ENCODE data around the gene PSMD8. TPM values are rescaled to one million over a fixed set of nuclear protein-coding genes. Genes with fewer than 3 reads are reported as not detected.

PSMD8 gene
- total and polyA plus RNA-seq, 12 donors: 113 to 513 (median 302) TPM

DNA sequence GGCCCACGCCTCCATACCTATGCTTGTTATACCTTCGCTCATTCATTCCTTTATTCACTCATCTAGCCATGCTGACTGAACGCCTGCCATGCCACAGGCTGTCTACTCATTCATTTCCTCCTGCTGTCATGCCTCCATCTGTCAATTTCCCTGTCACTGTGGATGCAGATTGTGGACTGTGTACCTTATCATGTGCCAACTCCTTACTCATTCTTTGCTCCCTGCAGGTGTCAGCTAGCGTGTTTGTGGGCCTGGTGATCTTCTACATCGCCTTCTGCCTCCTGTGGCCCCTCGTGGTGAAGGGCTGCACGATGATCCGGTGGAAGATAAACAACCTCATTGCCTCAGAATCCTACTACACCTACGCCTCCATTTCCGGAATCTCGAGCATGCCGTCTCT is 4.1 kb upstream of the PSMD8 start:
- Histone ChIP-seq H3K36me3 (no peaks in the 10 kb centered on the region), H3K9me3 (no peaks in the 10 kb centered on the region), H3K27ac (no peak overlapping the region), H3K27me3 (peaks cover 0 to 2% (median 0%) of the 10 kb centered on the region in 7 donors), H3K4me3 (no peak overlapping the region), H3K4me1 (peaks cover 0 to 7% (median 2%) of the 10 kb centered on the region in 9 donors)
- ATAC-seq (no peak), DNase-seq (no peak)
- TF ChIP-seq, protein P1, sequence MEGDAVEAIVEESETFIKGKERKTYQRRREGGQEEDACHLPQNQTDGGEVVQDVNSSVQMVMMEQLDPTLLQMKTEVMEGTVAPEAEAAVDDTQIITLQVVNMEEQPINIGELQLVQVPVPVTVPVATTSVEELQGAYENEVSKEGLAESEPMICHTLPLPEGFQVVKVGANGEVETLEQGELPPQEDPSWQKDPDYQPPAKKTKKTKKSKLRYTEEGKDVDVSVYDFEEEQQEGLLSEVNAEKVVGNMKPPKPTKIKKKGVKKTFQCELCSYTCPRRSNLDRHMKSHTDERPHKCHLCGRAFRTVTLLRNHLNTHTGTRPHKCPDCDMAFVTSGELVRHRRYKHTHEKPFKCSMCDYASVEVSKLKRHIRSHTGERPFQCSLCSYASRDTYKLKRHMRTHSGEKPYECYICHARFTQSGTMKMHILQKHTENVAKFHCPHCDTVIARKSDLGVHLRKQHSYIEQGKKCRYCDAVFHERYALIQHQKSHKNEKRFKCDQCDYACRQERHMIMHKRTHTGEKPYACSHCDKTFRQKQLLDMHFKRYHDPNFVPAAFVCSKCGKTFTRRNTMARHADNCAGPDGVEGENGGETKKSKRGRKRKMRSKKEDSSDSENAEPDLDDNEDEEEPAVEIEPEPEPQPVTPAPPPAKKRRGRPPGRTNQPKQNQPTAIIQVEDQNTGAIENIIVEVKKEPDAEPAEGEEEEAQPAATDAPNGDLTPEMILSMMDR (IDR thresholded peaks at IDR 0.05): no peak
- 61 to 65% methylated on average over 12 of the region's 12 CpGs for WGBS, 2 donors
- intact Hi-C loops (cut with DNase I): loop anchor here in 3 of 10 donors (5.0 kb wide), 1 partner anchor 33 kb away; the partner anchor contains the start of gene CATSPERG (in 3 of the 3)

DNA sequence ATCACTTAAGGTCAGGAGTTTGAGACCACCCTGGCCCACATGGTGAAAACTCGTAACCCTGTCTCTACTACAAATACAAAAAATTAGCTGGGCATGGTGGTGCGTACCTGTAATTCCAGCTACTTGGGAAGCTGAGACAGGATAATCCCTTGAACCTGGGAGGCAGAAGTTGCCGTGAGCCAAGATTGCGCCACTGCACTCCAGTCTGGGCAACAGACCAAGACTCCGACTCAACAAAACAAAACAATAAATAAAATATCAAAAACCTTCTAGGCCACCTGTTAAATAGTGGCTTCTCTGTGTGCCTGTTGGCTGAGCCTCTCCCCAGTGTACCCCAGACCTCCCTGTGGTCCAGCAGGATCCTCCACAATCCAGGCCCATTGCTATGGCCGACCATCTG is 3.3 kb upstream of the PSMD8 start:
- ATAC-seq (no peak), DNase-seq (no peak)
- intact Hi-C loops (cut with DNase I): loop anchor here in 3 of 10 donors (5.0 kb wide), 1 partner anchor 34 kb away; the partner anchor contains the start of gene CATSPERG (in 3 of the 3)
- Histone ChIP-seq H3K27me3 (peaks cover 0 to 2% (median 0%) of the 10 kb centered on the region in 7 donors), H3K9me3 (no peaks in the 10 kb centered on the region), H3K27ac (no peak overlapping the region), H3K4me3 (no peak overlapping the region), H3K36me3 (peaks cover 0 to under 1% (median 0%) of the 10 kb centered on the region in 9 donors), H3K4me1 (peaks cover 7 to 15% (median 10%) of the 10 kb centered on the region in 9 donors)
- TF ChIP-seq, protein P1 (IDR thresholded peaks at IDR 0.05): no peak
- 82 to 86% methylated on average over 6 of the region's 6 CpGs for WGBS, 2 donors

DNA sequence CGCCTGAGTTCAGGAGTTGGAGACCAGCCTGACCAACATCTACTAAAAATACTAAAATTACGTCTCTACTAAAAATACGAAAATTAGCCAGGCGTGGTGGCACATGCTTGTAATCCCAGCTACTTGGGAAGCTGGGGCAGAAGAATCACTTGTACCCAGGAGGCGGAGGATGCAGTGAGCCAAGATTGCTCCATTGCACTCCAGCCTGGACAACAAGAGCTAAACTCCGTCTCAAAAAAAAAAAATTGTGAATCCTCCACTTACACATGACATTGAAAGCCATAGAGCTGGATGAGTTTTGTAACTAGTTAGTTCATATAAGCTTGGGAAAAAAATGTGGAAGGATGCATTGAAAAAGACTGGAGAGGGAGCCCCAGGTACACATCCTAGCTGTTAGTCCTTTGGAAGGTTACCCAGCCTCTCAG is 452 bp upstream of the PSMD8 start:
- H3K36me3 ChIP-seq: peaks cover 0 to 29% (median 5%) of the 10 kb centered on the region in 9 donors
- ATAC-seq (no peak), DNase-seq (no peak)
- H3K27ac ChIP-seq: peak overlapping the region in 9 of 10 donors; percentile 69 to 95 (median 85)
- TF ChIP-seq, protein P1 (IDR thresholded peaks at IDR 0.05): no peak
- H3K27me3 ChIP-seq: peaks cover 0 to 2% (median 0%) of the 10 kb centered on the region in 7 donors
- WGBS, 2 donors: 73% methylated on average over 6 of the region's 6 CpGs
- H3K4me3 ChIP-seq: peak overlapping the region in 9 of 10 donors; percentile 25 to 90 (median 80)
- peaks cover 11 to 35% (median 23%) of the 10 kb centered on the region in 9 donors for H3K4me1 ChIP-seq
- H3K9me3 ChIP-seq: no peaks in the 10 kb centered on the region
- intact Hi-C loops (cut with DNase I): loop anchor here in 8 of 10 donors (1.0 to 5.0 kb wide), 4 partner anchors 37 to 39 kb away; partner anchors contain the start of gene CATSPERG (in 4 of the 8)

DNA sequence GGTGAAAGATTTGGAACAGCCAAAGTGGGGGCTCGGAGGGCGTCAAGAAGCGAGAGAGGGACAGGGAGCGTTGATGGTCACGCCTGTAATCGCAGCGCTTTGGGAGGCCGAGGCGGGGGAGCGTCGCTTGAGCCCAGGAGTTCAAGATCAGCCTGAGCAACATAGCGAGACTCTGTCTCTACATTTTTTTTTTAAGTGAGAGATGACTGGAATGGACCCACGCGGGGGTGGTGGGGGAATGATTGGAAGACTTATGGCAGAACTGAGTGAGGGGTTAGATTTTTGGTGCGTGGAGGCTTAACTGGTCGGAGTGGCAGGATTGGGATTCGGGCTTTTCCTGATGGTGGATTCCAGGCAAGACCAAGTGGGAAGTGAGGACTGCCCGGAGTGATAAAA is 725 bp downstream of the PSMD8 start:
- ATAC-seq: peak in 6 of 8 donors; percentile 3 to 18 (median 8)
- H3K36me3 ChIP-seq: peaks cover 0 to 41% (median 15%) of the 10 kb centered on the region in 9 donors

More for the DNA sequence above, 725 bp downstream of the PSMD8 start:
- intact Hi-C loops (cut with DNase I): loop anchor here in 2 of 10 donors (2.0 kb wide), 1 partner anchor 38 kb away; no protein-coding TSS in a partner anchor
- 1% methylated on average over 18 of the region's 18 CpGs for WGBS, 2 donors
- Histone ChIP-seq H3K27me3 (peaks cover 0 to under 1% (median 0%) of the 10 kb centered on the region in 7 donors), H3K9me3 (no peaks in the 10 kb centered on the region), H3K4me1 (peaks cover 11 to 35% (median 23%) of the 10 kb centered on the region in 9 donors), H3K27ac (peak overlapping the region; percentile 82 to 95 (median 88)), H3K4me3 (peak overlapping the region; percentile 53 to 90 (median 80))
- no peak for DNase-seq
- TF ChIP-seq, protein P1 (IDR thresholded peaks at IDR 0.05): no peak

Data from heart right ventricle (tissue), 16 donors.